ENCODE results near the gene ZNF143. TPM values are rescaled to one million over a fixed set of nuclear protein-coding genes. Genes with fewer than 3 reads are reported as not detected.

ZNF143 gene
- polyA plus RNA-seq, 1 donor from 2014 or later: 18.9 TPM

DNA sequence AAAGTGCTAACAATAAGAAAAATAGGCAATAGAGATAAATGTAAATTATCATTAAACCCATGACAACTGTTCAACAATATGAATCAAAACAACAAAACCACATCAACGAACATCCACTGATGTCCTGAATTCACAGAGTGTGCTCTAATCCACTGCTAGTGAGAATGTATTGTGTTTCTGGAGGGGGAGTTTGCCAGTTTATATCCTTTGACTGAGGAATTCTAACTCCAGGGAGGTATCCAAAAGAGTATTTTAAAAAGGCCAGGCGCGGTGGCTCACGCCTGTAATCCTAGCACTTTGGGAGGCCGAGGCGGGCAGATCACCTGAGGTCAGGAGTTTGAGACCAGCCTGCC is 110.9 kb downstream of the ZNF143 start:
- Histone ChIP-seq H3K79me2 (replicated peaks; ENCODE audit: insufficient read depth, low read length) (peaks cover 25% of the 10 kb centered on the region), H3K27ac (ENCODE audit: low read length) (no peak overlapping the region), H3K27me3 (ENCODE audit: insufficient read depth, low read depth, low read length) (no peaks in the 10 kb centered on the region), H3K9me2 (ENCODE audit: insufficient read depth, low read length) (no peaks in the 10 kb centered on the region), H3K4me2 (ENCODE audit: low read length) (no peak overlapping the region), H3K4me3 (ENCODE audit: low read length) (no peak overlapping the region), H3K9ac (ENCODE audit: low read length) (no peak overlapping the region), H3F3A (ENCODE audit: insufficient read depth, low read length, poor library complexity, severe bottlenecking) (no peaks in the 10 kb centered on the region), H3K9me3 (ENCODE audit: low read length) (no peaks in the 10 kb centered on the region), H4K20me1 (ENCODE audit: insufficient read depth) (no peaks in the 10 kb centered on the region), H2AFZ (ENCODE audit: low read depth, low read length) (no peak overlapping the region), H3K36me3 (ENCODE audit: insufficient read depth, low read length) (no peaks in the 10 kb centered on the region)
- TF ChIP-seq EP300 (conservative IDR thresholded peaks at IDR 0.05; ENCODE audit: poor library complexity, severe bottlenecking): no peak
- no peak for TF ChIP-seq EZH2 (IDR thresholded peaks at IDR 0.05; ENCODE audit: borderline replicate concordance, insufficient read depth, low read length, poor library complexity, severe bottlenecking)
- TF ChIP-seq RAD21 (conservative IDR thresholded peaks at IDR 0.05): no peak
- TF ChIP-seq POLR2AphosphoS5 (IDR thresholded peaks at IDR 0.05): no peak
- TF ChIP-seq, protein P1, sequence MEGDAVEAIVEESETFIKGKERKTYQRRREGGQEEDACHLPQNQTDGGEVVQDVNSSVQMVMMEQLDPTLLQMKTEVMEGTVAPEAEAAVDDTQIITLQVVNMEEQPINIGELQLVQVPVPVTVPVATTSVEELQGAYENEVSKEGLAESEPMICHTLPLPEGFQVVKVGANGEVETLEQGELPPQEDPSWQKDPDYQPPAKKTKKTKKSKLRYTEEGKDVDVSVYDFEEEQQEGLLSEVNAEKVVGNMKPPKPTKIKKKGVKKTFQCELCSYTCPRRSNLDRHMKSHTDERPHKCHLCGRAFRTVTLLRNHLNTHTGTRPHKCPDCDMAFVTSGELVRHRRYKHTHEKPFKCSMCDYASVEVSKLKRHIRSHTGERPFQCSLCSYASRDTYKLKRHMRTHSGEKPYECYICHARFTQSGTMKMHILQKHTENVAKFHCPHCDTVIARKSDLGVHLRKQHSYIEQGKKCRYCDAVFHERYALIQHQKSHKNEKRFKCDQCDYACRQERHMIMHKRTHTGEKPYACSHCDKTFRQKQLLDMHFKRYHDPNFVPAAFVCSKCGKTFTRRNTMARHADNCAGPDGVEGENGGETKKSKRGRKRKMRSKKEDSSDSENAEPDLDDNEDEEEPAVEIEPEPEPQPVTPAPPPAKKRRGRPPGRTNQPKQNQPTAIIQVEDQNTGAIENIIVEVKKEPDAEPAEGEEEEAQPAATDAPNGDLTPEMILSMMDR (IDR thresholded peaks at IDR 0.05; ENCODE audit: poor library complexity, severe bottlenecking): no peak
- TF ChIP-seq, protein P2, sequence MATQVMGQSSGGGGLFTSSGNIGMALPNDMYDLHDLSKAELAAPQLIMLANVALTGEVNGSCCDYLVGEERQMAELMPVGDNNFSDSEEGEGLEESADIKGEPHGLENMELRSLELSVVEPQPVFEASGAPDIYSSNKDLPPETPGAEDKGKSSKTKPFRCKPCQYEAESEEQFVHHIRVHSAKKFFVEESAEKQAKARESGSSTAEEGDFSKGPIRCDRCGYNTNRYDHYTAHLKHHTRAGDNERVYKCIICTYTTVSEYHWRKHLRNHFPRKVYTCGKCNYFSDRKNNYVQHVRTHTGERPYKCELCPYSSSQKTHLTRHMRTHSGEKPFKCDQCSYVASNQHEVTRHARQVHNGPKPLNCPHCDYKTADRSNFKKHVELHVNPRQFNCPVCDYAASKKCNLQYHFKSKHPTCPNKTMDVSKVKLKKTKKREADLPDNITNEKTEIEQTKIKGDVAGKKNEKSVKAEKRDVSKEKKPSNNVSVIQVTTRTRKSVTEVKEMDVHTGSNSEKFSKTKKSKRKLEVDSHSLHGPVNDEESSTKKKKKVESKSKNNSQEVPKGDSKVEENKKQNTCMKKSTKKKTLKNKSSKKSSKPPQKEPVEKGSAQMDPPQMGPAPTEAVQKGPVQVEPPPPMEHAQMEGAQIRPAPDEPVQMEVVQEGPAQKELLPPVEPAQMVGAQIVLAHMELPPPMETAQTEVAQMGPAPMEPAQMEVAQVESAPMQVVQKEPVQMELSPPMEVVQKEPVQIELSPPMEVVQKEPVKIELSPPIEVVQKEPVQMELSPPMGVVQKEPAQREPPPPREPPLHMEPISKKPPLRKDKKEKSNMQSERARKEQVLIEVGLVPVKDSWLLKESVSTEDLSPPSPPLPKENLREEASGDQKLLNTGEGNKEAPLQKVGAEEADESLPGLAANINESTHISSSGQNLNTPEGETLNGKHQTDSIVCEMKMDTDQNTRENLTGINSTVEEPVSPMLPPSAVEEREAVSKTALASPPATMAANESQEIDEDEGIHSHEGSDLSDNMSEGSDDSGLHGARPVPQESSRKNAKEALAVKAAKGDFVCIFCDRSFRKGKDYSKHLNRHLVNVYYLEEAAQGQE (IDR thresholded peaks at IDR 0.05; ENCODE audit: borderline replicate concordance): no peak
- TF ChIP-seq TAF1 (IDR thresholded peaks at IDR 0.05; ENCODE audit: low read depth): no peak
- no peak for TF ChIP-seq SMC3 (conservative IDR thresholded peaks at IDR 0.05; ENCODE audit: poor library complexity)
- TF ChIP-seq MXI1 (conservative IDR thresholded peaks at IDR 0.05; ENCODE audit: poor library complexity, severe bottlenecking): no peak

DNA sequence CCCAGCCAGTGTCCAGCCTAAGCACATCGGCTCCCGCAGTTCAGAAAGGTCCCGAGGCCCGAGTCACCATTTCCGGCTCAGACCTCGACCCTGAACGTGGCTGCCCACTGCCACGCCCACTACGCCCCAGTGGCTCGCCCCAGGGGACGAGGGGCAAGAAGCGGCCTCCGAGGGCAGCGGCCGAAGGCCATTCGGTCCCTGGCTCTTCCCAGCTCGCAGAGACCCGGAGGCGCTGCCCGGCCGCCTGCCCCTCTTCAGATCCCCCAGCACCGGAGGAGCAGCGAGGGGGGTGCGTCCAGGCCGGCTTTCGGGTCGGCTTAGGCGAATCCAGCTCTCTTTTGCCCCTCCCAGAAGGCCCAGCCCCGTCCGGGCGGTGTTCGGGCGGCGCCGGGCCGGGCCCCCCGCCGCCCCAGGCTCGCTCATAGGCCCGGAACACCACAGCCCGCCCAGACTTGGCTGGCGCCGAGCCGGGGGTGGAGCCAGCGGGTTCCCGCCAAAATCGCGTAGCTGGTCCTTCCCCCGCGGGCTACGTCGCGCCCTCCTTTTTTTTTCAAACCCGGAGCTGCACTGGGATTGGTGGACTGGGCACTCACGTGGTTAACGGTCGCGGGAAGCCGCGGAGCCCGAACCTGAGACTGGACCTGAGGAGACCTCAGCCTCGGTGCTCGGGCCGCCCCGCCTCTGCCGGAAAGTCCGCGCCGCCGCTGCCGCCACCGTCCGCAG is 112.4 kb downstream of the ZNF143 start, which contains the start of gene WEE1:
WEE1 (plus strand) TSS at position 619 of the 723 bp plus-strand sequence. CDS start 264 bp downstream, outside the sequence.
- Histone ChIP-seq H4K20me1 (ENCODE audit: insufficient read depth) (no peaks in the 10 kb centered on the region), H3K4me2 (ENCODE audit: low read length) (peak within 1 kb of the TSS; percentile 68), H3K27ac (ENCODE audit: low read length) (no peak within 1 kb of the TSS), H3K9me3 (ENCODE audit: low read length) (no peaks in the 10 kb centered on the region), H3K9me2 (ENCODE audit: insufficient read depth, low read length) (no peaks in the 10 kb centered on the region), H3K4me3 (ENCODE audit: low read length) (peak within 1 kb of the TSS; percentile 80), H3K27me3 (ENCODE audit: insufficient read depth, low read depth, low read length) (no peaks in the 10 kb centered on the region), H3K79me2 (replicated peaks; ENCODE audit: insufficient read depth, low read length) (peaks cover 39% of the 10 kb centered on the region), H2AFZ (ENCODE audit: low read depth, low read length) (peak within 1 kb of the TSS; percentile 75), H3K36me3 (ENCODE audit: insufficient read depth, low read length) (no peaks in the 10 kb centered on the region), H3F3A (ENCODE audit: insufficient read depth, low read length, poor library complexity, severe bottlenecking) (no peaks in the 10 kb centered on the region), H3K9ac (ENCODE audit: low read length) (peak within 1 kb of the TSS; percentile 61)
- TF ChIP-seq RAD21 (conservative IDR thresholded peaks at IDR 0.05): no peak
- no peak for TF ChIP-seq EZH2 (IDR thresholded peaks at IDR 0.05; ENCODE audit: borderline replicate concordance, insufficient read depth, low read length, poor library complexity, severe bottlenecking)
- no peak for TF ChIP-seq EP300 (conservative IDR thresholded peaks at IDR 0.05; ENCODE audit: poor library complexity, severe bottlenecking)
- no peak for TF ChIP-seq TAF1 (IDR thresholded peaks at IDR 0.05; ENCODE audit: low read depth)
- no peak for TF ChIP-seq SMC3 (conservative IDR thresholded peaks at IDR 0.05; ENCODE audit: poor library complexity)
- TF ChIP-seq, protein P2 (IDR thresholded peaks at IDR 0.05; ENCODE audit: borderline replicate concordance): no peak
- no peak for TF ChIP-seq POLR2AphosphoS5 (IDR thresholded peaks at IDR 0.05)
- TF ChIP-seq, protein P1 (IDR thresholded peaks at IDR 0.05; ENCODE audit: poor library complexity, severe bottlenecking): no peak
- no peak for TF ChIP-seq MXI1 (conservative IDR thresholded peaks at IDR 0.05; ENCODE audit: poor library complexity, severe bottlenecking)

Measured in neural cell (in vitro differentiated cells).